ENCODE results near the gene KLK5.
"Not testable (repeated sequence)": the region's sequence is repeated elsewhere in the genome, so short reads cannot be mapped to it uniquely, and the experiment has no call there.

The KLK5 gene

DNA sequence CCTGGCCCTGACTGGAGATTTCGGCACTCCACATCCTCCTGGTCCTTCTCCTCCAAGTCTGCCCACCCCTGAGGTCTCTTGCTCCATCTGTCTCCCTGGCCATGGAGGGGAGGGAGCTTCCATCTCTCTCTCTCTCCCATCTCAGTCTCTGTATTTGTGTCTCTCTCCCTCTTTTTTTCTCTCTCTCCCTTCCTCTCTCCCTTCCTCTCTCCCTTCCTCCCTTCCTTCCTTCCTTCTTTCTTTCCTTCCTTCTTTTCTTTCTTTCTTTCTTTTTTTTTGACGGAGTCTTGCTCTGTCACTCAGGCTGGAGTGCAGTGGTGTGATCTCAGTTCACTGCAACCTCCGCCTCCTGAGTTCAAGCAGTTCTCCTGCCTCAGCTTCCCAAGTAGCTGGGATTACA, 17.0 kb upstream of the KLK5 start:
- in situ Hi-C loops (cut with HindIII; ENCODE audit: low sequenced_read_pairs) = not testable (repeated sequence)

DNA sequence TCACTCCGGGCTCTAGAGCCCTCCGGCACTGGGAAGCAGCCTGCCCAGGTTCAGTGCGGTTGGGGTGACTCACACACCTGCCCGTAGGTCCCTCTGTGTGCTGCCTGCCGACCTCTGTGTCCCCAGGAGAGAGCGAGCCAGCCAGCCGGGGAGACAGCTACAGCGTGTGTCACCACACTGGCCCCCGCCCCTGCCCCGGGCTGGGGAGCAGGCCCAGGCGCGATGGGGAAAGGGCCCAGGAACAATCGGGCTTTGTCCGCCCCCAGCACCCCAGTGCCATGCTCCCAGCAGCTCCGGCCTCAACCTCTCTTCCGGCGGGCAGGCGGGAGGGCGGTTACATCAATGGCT, 16.5 kb upstream of the KLK5 start, which contains the start of gene KLK6:
Gene KLK6, minus strand, starts transcription at position 179 of the 348 bp plus-strand sequence. CDS start 1,487 bp downstream, outside the sequence.
- in situ Hi-C loops (cut with HindIII; ENCODE audit: low sequenced_read_pairs) = no loop called here

DNA sequence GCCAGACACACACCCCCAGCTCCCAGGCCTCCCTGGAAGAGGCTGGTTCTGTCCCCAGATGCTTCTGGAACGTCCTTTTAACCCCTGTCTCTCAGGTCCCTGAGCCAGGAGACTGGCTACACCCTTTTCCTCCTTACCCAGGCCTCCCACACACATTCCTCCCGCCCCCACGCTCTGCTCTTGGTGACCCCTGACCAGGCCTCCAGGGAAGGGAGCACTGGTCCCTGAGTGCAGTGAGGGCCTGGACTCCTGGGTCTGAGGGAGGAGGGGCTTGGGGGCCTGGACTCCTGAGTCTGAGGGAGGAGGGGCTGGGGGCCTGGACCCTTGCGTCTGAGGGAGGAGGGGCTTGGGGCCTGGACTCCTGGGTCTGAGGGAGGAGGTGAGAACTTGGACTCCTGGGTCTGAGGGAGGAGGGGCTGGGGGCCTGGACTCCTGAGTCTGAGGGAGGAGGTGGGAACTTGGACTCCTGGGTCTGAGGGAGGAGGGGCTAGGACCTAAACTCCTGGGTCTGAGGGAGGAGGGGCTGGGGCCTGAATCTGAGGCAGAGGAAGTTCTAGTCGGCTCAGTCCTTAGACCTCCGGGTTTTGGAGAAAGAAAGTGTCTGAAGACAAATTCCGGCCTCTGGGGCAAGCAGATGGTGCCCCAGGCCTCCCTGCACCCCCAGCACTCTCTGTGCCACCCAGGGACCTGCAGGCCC, 16.0 kb upstream of the KLK5 start:
- in situ Hi-C loops (cut with HindIII; ENCODE audit: low sequenced_read_pairs) = no loop called here

DNA sequence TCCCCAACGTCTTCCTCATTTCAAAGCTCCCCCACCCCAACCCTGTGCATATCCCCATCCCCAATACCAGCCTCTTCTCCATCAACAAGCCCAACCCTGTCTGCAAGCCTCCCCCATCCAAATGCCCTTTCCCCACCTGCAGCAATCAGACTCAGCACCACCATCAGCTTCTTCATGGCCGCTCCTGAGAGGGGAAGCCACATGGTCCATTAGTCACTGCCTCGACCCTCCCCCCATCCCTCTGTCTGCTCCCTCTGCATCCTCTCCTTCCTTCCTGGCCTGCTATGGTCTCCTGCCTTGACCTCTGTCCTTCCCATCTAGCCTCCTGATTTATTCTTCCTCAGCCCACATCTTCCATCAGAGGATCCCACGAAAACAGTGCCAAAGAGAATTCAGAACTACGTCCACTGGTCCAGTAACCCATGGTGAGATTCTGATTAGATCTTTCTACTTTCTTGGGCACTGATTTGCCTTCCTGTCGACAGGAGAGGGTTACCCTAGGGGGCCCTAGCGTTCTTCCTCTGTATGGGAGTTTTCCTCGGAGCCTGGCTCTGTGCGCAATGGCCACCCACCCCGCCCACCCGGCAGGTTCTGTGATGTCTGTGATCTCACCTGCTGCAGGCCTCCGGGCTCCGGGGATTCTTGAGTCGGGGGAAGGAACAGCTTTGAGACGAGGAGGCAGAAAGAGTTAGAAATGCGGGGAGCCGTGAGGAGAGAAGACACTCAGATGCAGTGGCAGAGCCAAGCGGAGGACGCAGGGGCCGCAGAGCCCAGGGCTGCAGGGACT, 15.3 kb upstream of the KLK5 start:
- in situ Hi-C loops (cut with HindIII; ENCODE audit: low sequenced_read_pairs) = no loop called here

DNA sequence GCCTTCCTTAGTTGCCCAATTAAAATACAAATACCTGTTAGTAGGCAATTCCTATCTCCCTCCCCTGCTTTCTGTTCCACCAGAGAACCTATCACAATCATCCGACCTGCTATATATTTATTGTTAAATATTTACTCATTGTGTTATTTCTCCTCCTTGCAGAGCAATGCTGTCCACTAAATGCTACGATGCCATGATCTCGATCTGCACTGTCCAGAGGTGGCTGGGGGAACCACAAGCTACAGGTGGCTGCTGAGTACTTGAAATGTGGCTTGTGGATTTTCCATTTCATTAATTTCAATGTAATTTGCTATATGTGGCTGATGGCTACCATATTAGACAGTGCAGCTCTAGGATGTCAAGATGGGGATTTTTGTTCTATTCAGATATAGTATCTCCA, 11.4 kb upstream of the KLK5 start:
- in situ Hi-C loops (cut with HindIII; ENCODE audit: low sequenced_read_pairs) = no loop called here

DNA sequence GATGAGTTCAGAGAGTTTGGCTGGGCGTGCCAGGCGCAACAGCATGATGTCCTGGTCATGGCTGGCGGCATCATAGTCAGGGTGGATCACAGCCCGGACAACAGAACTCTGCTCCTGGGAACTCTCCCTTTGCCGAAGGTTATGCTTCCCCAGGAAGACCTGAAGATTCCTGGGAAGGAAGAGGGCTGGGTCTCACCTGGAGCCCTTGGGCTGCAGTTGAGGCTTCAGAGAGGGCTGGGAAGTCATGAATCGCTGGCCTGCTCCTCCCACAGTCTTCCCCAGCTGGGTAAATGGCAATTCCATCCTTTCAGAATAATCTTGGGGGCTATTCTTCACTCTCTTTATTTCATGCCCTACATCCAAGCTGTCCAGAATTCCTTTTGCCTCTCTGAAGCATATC, 10.5 kb upstream of the KLK5 start:
- in situ Hi-C loops (cut with HindIII; ENCODE audit: low sequenced_read_pairs) = no loop called here

DNA sequence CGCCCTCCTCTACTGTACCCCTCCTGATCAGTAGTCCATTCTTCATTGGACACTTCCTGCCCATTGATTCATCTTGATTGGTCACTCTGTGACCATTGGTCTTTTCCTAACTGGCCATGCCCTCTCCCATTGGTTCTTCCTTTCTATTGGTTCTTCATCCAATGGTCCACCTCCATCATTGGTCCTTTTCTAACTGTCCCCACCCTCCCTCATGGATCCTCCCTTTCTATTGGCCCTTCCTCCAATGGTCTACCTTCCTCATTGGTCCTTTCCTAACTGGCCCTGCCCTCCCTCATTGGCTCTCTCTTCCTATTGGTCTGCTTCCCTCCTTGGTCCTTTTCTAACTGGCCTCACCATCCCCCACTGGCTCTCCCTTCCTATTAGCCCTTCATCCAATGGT, 9.4 kb upstream of the KLK5 start:
- in situ Hi-C loops (cut with HindIII; ENCODE audit: low sequenced_read_pairs) = no loop called here

DNA sequence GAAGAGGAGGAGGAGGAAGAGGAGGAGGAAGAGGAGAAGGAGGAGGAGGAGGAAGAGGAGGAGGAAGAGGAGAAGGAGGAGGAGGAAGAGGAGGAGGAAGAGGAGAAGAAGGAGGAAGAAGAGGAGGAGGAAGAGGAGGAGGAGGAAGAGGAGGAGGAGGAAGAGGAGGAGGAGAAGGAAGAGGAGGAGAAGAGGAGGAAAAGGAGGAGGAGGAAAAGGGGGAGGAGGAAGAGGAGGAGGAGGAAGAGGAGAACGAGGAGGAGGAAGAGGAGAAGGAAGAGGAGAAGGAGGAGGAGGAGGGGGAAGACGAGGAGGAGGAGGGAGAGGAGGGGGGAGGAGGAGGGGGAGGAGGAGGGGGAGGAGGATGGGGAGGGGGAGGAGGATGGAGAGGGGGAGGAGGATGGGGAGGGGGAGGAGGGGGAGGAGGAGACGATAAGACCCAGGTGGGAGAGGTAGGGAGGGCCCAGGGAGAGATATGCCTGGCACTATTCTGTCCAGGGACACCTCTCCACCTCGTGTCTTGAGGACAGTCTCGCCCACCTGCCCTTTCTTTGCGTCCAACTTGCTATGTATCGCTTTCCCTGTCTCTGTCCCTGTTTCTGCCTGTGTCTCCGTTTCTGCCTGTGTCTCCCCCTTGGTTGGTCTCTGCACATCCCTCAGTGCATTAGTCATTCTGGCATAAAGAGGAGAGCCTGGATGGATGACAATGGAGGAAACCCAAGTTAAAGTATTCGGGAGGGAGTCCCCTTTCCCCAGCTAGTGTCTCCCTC, 7.1 kb upstream of the KLK5 start:
- in situ Hi-C loops (cut with HindIII; ENCODE audit: low sequenced_read_pairs) = no loop called here

DNA sequence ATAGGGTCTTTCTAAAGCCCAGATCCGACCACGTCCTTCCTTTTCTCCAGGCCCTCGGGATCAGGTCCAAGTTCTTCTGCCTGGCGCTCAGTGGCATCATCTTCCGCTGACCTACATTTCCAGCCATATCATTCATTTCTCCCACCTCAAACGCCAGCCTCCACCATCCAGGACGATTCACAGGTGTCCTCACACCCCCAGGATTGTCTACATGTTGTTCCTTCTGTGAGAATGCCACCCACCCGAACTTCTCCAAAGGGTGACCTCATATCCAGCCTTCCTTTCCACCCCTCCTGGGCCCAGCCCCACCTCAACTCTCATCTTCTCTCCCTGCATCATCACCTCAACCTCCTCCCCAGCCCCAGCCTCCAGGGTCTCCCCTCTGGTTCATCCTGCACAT, 4.7 kb upstream of the KLK5 start:
- in situ Hi-C loops (cut with HindIII; ENCODE audit: low sequenced_read_pairs) = no loop called here

DNA sequence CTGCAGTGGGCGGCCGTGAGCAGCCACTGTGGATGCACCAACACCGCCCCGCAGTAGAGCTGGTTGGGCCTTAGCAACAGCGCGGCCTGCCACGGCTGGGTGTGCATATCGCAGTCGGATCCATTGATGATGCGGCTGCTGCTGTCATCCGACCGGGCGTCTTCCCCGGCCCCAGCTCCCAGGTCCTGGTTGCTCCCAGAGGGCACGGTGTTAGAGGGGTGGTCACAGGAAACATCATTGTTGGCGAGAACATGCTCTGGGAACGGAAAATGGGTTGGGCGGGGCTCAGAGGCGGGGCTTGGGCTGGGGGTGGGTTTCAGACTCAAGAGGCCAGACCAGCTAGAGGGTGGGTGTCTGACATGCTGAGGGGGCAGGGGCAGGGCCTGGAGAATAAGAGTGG, 3.0 kb downstream of the KLK5 start:
- in situ Hi-C loops (cut with HindIII; ENCODE audit: low sequenced_read_pairs) = no loop called here

DNA sequence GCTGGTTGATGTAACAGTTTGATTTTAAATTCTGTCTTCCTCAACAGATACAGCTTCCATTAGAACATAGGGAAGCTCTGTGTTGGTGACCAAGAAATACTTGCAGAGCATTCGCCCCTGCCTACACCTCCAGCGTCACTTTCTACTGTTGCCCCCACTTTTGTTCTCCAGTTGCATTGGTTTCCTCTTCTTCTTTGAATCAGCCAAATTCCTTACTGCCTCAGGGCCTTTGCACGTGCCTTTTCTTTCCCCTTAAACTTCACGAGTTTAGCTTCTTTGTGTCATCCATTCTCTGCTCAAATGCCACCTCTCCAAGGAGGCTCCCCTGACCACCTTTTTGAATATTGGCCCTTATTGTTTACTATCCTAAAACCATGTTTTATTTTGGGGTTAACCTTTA, 5.7 kb downstream of the KLK5 start:
- in situ Hi-C loops (cut with HindIII; ENCODE audit: low sequenced_read_pairs) = no loop called here

DNA sequence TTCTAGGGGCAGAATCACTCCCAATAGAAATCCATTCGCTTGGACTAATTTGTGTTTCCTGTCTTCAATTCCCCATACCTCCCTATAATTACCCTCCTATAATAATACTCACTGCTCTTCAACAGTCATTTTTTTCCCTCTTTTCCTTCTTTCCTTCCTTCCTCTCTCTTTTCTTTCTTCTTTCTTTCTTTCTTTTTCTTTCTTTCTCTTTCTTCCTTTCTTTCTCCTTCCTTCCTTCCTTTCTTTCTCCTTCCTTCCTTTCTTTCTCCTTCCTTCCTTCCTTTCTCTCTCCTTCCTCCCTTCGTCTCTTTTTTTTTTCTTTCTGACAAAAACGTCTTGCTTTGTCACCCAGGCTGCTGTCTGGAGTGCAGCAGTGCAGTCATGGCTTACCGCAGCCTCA, 8.0 kb downstream of the KLK5 start:
- in situ Hi-C loops (cut with HindIII; ENCODE audit: low sequenced_read_pairs) = no loop called here

DNA sequence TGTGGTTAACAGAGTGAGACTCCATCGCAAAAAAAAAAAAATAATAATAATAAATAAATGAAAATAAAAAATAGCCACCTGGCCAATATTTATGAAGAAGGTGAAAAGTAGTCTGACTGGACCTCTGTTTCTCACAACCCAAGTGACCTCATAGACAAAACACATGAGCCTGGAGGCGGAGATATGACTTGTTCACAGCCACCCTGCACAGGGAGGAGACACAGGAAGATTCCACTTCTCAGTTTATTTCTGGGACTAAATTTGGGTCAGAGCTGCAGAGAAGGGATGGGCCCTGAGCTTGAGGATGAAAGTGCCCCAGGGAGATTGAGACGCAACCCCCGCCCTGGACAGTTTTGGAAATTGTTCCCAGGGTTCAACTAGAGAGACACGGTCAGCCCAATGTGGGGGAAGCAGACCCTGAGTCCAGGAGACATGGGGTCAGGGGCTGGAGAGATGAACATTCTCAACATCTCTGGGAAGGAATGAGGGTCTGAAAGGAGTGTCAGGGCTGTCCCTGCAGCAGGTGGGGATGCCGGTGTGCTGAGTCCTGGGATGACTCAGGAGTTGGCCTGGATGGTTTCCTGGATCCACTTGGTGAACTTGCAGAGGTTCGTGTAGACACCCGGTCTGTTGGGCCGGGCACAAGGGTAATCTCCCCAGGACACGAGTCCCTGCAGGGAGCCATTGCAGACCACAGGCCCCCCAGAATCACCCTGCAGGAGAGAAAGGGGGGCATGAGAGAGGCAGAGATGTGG, 9.6 kb downstream of the KLK5 start:
- in situ Hi-C loops (cut with HindIII; ENCODE audit: low sequenced_read_pairs) = no loop called here

DNA sequence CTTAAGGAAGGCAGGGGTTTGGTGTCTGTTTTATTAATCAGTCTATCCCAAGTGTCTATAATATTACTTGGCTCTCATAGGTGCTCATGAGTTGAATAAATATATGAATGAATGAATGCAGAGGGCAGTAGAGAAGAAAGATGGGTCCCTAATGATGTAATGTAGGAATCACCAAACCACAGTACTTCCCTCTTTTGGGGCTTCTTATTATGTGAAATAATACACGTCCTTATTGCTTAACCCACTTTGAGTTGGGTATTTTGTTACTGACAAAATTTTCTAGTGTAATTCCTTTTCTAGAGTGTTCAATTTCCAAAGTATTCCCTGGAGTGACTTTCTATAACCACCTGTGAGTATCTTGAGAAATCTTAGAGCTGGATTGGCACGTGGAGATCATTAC, 13.2 kb downstream of the KLK5 start:
- in situ Hi-C loops (cut with HindIII; ENCODE audit: low sequenced_read_pairs) = no loop called here

DNA sequence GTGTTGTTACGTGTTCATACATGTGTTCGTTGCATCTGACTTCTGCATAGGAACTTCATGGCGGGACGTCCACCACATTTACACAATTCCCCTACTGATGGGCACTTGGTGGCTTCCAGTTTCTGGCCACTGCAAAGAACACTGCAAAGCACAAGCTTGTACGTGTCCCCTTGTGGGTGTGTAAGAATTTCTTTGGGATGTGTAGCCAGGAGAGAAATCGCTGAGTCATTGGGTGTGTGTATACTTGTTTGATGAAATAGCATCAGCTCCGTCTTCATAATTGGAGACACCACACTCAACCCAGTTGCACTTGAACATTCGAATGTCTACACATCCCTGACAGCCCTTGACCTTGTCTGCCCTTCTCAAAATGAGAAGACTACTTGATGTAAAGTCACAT, 19.2 kb downstream of the KLK5 start:
- in situ Hi-C loops (cut with HindIII; ENCODE audit: low sequenced_read_pairs) = no loop called here

DNA sequence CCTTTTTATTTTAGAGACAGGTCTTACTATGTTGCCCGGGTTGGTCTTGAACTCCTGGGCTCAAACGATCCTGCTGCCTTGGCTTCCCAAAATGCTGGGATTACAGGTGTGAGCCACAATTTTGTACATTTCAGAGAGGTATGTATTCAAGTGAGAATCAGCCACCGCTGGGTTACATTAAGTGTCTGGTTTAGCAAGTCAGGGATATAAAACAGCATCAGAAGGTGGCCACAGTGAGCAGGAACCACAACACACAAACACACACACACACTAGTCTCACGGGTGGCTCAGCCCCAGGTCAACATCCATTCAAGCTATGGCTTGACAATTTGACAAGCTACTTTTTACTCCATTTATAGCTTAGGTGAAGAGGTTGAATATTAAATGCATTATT, 20.2 kb downstream of the KLK5 start:
- in situ Hi-C loops (cut with HindIII; ENCODE audit: low sequenced_read_pairs) = no loop called here

DNA sequence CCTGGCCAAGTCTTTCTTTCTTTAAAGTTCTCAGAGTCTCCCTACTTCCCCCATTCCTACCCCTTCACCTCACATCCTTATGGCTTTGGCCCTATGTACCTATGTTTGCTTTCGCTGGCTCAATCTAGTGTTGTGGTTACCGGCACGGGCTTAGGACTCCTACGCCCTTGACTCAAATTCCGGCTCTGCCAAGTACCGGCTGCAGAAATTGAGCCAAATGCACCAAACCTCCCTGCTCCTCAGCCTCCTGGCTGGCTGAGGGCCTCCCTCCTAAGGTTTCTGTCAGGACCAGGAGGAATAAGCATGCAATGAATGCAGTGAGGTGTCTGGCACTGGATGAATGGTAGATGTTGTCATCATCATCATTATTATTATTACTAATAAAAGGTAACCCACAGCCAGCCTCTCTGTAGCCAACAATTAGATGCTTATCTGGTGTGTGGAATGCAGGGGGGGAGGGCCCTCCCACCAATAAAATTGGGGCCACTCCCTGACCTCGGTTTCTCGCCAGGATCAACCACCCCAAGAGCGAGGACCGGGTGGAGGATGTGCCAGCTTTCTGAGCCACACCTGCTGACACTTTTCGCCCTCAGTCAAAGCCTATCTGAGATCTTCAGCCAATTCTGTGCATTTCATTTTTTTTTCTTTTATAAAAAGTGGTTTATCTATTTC, 20.7 kb downstream of the KLK5 start:
- in situ Hi-C loops (cut with HindIII; ENCODE audit: low sequenced_read_pairs) = no loop called here

DNA sequence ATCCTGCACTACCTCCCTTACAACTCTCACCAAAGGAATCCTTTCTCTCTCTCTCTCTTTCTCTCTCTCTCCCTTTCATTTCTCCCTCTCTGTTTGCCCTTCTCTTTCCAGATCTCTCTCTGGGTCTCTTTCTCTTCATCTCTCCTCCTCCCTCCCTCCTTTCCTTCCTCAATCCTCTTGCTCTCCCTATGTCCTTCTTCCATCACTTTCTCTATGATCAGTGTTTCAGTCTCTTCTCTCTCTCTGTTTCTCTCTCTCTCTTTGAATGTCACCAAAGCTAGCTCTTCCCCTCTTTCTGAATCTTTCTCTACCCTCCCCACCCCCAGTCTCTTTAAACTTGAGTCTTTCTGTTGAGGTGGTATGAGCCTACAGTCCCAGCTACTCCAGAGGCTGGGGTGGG, 21.8 kb downstream of the KLK5 start:
- in situ Hi-C loops (cut with HindIII; ENCODE audit: low sequenced_read_pairs) = no loop called here

DNA sequence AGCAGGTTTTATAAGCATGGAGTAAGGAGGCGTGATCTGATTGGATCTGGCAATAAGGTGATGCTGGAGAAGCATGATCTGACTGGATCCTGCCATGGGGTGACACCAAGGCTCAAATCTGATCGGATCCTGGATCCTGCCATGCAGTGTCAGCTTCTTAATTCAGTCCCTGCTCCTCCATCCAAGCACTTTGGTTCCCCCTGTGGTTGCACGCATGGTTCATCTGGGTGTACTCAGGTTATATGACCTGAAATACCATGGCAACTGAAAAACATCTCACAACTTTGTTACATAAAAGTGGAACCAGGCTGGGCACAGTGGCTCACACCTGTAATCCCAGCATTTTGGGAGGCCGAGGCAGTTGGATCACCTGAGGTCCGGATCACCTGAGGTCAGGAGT, 24.0 kb downstream of the KLK5 start:
- in situ Hi-C loops (cut with HindIII; ENCODE audit: low sequenced_read_pairs) = no loop called here

DNA sequence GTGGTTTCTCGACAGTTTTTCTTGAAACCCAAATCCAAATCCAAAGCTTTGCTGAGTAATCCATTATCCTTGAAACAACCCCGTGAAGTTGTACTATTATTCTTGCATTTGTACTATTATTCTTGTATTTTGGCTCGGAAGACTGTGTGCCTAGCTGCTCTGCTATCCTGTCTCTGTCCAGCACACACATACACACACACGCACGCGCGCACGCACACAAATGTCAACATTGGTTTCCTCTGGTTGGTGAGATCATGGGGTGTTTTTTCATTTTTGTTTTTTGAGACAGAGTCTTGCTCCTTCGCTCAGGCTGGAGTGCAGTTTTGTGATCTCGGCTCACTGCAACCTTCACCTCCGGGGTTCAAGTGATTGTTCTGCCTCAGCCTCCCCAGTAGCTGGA, 26.7 kb downstream of the KLK5 start:
- in situ Hi-C loops (cut with HindIII; ENCODE audit: low sequenced_read_pairs) = no loop called here

DNA sequence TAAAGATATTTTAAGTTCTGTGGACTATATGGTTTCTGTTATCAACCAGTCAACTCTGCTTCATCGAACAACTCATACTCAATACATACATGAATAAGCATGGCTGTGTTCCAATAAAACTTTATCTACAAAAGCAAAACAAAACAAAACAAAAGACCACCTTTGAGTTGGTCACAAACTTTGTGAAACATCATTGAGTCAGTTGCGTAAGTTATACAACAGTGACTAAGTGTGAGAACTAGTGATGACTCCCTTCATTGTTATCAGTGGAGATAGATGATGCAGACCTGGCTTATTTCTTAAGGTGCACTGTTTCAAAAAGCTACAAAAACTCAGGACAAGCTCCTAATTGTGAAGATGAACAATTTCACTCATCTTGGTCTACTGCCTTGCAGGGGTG, 27.1 kb downstream of the KLK5 start:
- in situ Hi-C loops (cut with HindIII; ENCODE audit: low sequenced_read_pairs) = no loop called here
